Heart right ventricle (tissue), 16 donors: ENCODE results near the gene DNAJA2. TPM values are rescaled to one million over a fixed set of nuclear protein-coding genes. Genes with fewer than 3 reads are reported as not detected.

ENCODE experiments used
- ATAC-seq, 8 donors: fragments of 200-7000 bp; cut with Tn5 transposase; one replicate each; pipeline ENCODE4 v1.9.1; 2020; ENCODE audit warnings: mild to moderate bottlenecking in 8 of 8, moderate library complexity in 8 of 8, moderate number of reproducible peaks in 1 of 8
- DNase-seq, 2 donors: peaks; one replicate each; pipeline ENCODE4 v3.0.0-alpha.2; 2020
- H3K27ac ChIP-seq, 10 donors: fragments of 200-600 bp; sonication (generic) in 2 of 10; one replicate each; pipeline versions ENCODE4 v1.5.0 to v1.8.0; 2020 to 2022; ENCODE audit warnings: mild to moderate bottlenecking in 3 of 10
- H3K27me3 ChIP-seq, 7 donors: fragments of 200-600 bp; one replicate each; pipeline ENCODE4 v1.8.0; 2021 to 2022; ENCODE audit warnings: mild to moderate bottlenecking in 2 of 7
- H3K36me3 ChIP-seq, 9 donors: fragments of 200-600 bp; sonication (generic) in 1 of 9; one replicate each; pipeline versions ENCODE4 v1.5.0 to v1.8.0; 2020 to 2022; ENCODE audit warnings: mild to moderate bottlenecking in 2 of 9
- H3K4me1 ChIP-seq, 9 donors: fragments of 200-600 bp; sonication (generic) in 1 of 9; one replicate each; pipeline versions ENCODE4 v1.5.0 to v1.8.0; 2020 to 2022; ENCODE audit warnings: mild to moderate bottlenecking in 4 of 9
- H3K4me3 ChIP-seq, 10 donors: fragments of 200-600 bp; sonication (generic) in 2 of 10; one replicate each; pipeline versions ENCODE4 v1.5.0 to v1.8.0; 2020 to 2022; ENCODE audit warnings: mild to moderate bottlenecking in 7 of 10, moderate library complexity in 2 of 10
- H3K9me3 ChIP-seq, 11 donors: fragments of 200-600 bp in 10 of 11; sonication (generic) in 2 of 11; one replicate each; pipeline versions ENCODE4 v1.5.0 to v1.8.0; 2013 to 2022; ENCODE audit warnings: mild to moderate bottlenecking in 2 of 11, control low read depth in 1 of 11, moderate library complexity in 1 of 11
- WGBS, 2 donors: extraction: QIAGEN DNeasy Blood & Tissue Kit; methylation state at CpG; one replicate each; pipeline ENCODE4 v1.1.7; 2013; ENCODE audit warnings: inconsistent platforms in 1 of 2; 5-methylcytosine and 5-hydroxymethylcytosine counted together
- intact Hi-C, 10 donors: fragments of 100-400 bp; cut with DNase I; formaldehyde crosslinking; loops; one replicate each; pipeline versions ENCODE4 v1.11.1 to v1.14.2; 2022
- long read RNA-seq, 3 donors: library from polyadenylated mRNA; unstranded; transcript quantifications; one replicate each; pipeline ENCODE4 v2.0.0, GENCODE V29; 2020 to 2021
- polyA plus RNA-seq, 2 donors: library from polyadenylated mRNA; stranded (reverse); fragments of 200-250 nt; gene quantifications; one replicate each; pipeline ENCODE4 v1.2.3, GENCODE V29; 2013
- total RNA-seq, 10 donors: library from RNA; stranded (reverse); fragmentation: NEBNext Ultra II Directional in 3 of 10; extraction: Animal tissue kit (Norgen Biotek cat#: 25700) in 3 of 10; gene quantifications; one replicate each; pipeline versions ENCODE4 v1.2.1 to v1.2.4, GENCODE V29; 2021 to 2023
- TF ChIP-seq, protein P1 (sequence below), 9 donors: fragments of 200-600 bp; sonication (generic) in 2 of 9; IDR thresholded peaks; one replicate each; pipeline versions ENCODE4 v1.5.0 to v1.8.0; 2021 to 2022; ENCODE audit warnings: antibody characterized with exemption in 9 of 9, mild to moderate bottlenecking in 5 of 9, moderate library complexity in 1 of 9
- donor health status: Arrhythmogenic right ventricular cardiomyopathy.
- donor health status: ischemic (EF 13 %, LVEDD 7.1; RV severe dilation, severe dysfunction).
- donor health status: healthy with polysubstance abuse.
- donor health status: DM: no; HTN: yes; CAD: no.
- donor health status: DM: no; HTN: no; CAD: no.
- donor health status: ischemic (EF 25% LVEDD 6.9; RV normal size, moderate dysfunction).
- donor health status: ischemic (EF 25% LVEDD 5.7; RV mildly dilated, moderate dysfunction).
- donor health status: healthy.
- donor health status: DM: yes; HTN: yes; CAD: no.
- donor health status: Ischemic cardiomyopathy.
- donor health status: ischemic (EF 35%, LVEDD 5.7; RV mildly dilated, moderate dysfunction).
- donor health status: nonischemic (EF 11% LVEDD 7.7; RV severe dilation, severe dysfunction).
- donor health status: DM: yes; HTN: yes; CAD: no.
- donor health status: PGD.
- donor health status: ischemic (EF 29% LVEDD 5.4; RV normal size, mild dysfunction).
- donor health status: nonischemic (EF 23%, LVEDD 6.1; RV moderate dilation, normal function).

Gene DNAJA2
- 100 to 1,000 TPM in 1 of 10 donors, 10 to 100 TPM in 9; 74.8 to 107 (median 92.3) TPM for total RNA-seq
- 10 to 100 TPM; 47.3 to 52.6 TPM for polyA plus RNA-seq
- long read RNA-seq, donor 1, transcript DNAJA2-201 (9 exons, 3,122 nt), result major isoform, 308 of 319 reads
- long read RNA-seq, donor 1, partial matches to known transcripts, result 6 of 319 reads
- long read RNA-seq, donor 1, other reads (novel, unspliced or antisense), result 5 of 319 reads
- long read RNA-seq, donor 2, transcript DNAJA2-201 (9 exons, 3,122 nt), result major isoform, 294 of 312 reads
- long read RNA-seq, donor 2, partial matches to known transcripts, result 13 of 312 reads
- long read RNA-seq, donor 2, other reads (novel, unspliced or antisense), result 5 of 312 reads
- long read RNA-seq, donor 3, transcript DNAJA2-201 (9 exons, 3,122 nt), result major isoform, 752 of 799 reads
- long read RNA-seq, donor 3, partial matches to known transcripts, result 28 of 799 reads
- long read RNA-seq, donor 3, other reads (novel, unspliced or antisense), result 18 of 799 reads

GRCh38 chr16:46973207-46973995 is at the start of gene DNAJA2:
TSS of gene DNAJA2 (minus strand) at chr16:46973674. CDS start at chr16:46973572, 102 bp downstream.
- Histone ChIP-seq H3K4me3 (peak within 1 kb of the TSS; percentile 76 to 97 (median 88)), H3K36me3 (peaks cover 0 to 37% (median 8%) of the 10 kb centered on the region in 9 donors), H3K27ac (peak within 1 kb of the TSS; percentile 87 to 98 (median 97)), H3K9me3 (no peaks in the 10 kb centered on the region), H3K27me3 (no peaks in the 10 kb centered on the region), H3K4me1 (peaks cover 2 to 51% (median 49%) of the 10 kb centered on the region in 9 donors)
- DNase-seq, result peak; percentile 92 to 95
- 0 to 1% methylated on average over 81 to 86 of the region's 86 CpGs for WGBS, 2 donors
- TF ChIP-seq, protein P1, sequence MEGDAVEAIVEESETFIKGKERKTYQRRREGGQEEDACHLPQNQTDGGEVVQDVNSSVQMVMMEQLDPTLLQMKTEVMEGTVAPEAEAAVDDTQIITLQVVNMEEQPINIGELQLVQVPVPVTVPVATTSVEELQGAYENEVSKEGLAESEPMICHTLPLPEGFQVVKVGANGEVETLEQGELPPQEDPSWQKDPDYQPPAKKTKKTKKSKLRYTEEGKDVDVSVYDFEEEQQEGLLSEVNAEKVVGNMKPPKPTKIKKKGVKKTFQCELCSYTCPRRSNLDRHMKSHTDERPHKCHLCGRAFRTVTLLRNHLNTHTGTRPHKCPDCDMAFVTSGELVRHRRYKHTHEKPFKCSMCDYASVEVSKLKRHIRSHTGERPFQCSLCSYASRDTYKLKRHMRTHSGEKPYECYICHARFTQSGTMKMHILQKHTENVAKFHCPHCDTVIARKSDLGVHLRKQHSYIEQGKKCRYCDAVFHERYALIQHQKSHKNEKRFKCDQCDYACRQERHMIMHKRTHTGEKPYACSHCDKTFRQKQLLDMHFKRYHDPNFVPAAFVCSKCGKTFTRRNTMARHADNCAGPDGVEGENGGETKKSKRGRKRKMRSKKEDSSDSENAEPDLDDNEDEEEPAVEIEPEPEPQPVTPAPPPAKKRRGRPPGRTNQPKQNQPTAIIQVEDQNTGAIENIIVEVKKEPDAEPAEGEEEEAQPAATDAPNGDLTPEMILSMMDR (IDR thresholded peaks at IDR 0.05), result no peak
- peak; percentile 98 to 100 (median 99) for ATAC-seq
- intact Hi-C loops, result loop anchor here in 1 of 10 donors (10.0 kb wide), 1 partner anchor 61 kb away; no protein-coding TSS in a partner anchor

- ATAC-seq (no peak), DNase-seq (no peak)
- Histone ChIP-seq H3K9me3 (no peaks in the 10 kb centered on the region), H3K27ac (no peak overlapping the region), H3K36me3 (no peaks in the 10 kb centered on the region), H3K27me3 (no peaks in the 10 kb centered on the region), H3K4me3 (no peak overlapping the region), H3K4me1 (peaks cover 0 to 26% (median 0%) of the 10 kb centered on the region in 9 donors)
- TF ChIP-seq, protein P1 (IDR thresholded peaks at IDR 0.05), result peak in 3 of 9 donors; percentile 8 to 13 (median 11)
- WGBS, 2 donors, result 67 to 70% methylated on average over 2 of the region's 2 CpGs
- intact Hi-C loops, result no loop called here
These were observed 46.1 kb upstream of the DNAJA2 start for GRCh38 chr16:47019568-47019967.

GRCh38 chr16:47018223-47018891 is 44.9 kb upstream of the DNAJA2 start:
- 52 to 54% methylated on average over 14 of the region's 14 CpGs for WGBS, 2 donors
- intact Hi-C loops, result no loop called here
- no peak overlapping the region for H3K27ac ChIP-seq
- no peaks in the 10 kb centered on the region for H3K9me3 ChIP-seq
- H3K4me3 ChIP-seq, result no peak overlapping the region
- no peaks in the 10 kb centered on the region for H3K36me3 ChIP-seq
- peak in 6 of 8 donors; percentile 50 to 82 (median 74) for ATAC-seq
- H3K27me3 ChIP-seq, result peaks cover 0 to 7% (median 0%) of the 10 kb centered on the region in 7 donors
- H3K4me1 ChIP-seq, result peaks cover 0 to 26% (median 0%) of the 10 kb centered on the region in 9 donors
- no peak for DNase-seq
- TF ChIP-seq, protein P1 (IDR thresholded peaks at IDR 0.05), result peak in 7 of 9 donors; percentile 29 to 54 (median 39)
